IPS-NIHi11 (cell line): Measurements from ENCODE around the gene FRMPD2.
"Not testable (repeated sequence)": the region's sequence is repeated elsewhere in the genome, so short reads cannot be mapped to it uniquely, and the experiment has no call there.

Experiments
- DNase-seq: peaks from one replicate; pipeline ENCODE4 v3.0.0; 2012; ENCODE audit warnings: mixed read lengths, low spot score

The FRMPD2 gene

DNA sequence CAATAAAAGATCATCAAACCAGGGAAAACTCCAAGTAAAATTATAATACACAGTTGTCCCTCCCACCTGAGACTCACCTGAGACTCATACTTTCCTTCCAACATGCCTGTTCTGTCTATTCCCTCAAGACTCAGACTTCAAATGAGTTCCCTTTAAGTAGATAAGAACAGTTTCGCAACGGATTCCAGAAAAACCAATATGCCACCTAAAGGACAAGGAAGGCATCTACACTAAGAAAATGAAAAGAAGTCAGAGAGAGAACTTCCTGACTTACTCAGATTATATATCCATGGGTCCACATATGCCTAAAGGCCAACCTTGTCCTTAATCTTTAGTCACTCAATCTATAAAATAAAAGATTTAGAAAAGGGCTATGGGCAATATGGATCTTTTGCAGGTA is 148.9 kb downstream of the FRMPD2 start:
- not testable (repeated sequence) for DNase-seq

- DNase-seq: not testable (repeated sequence)
These were observed 151.9 kb downstream of the FRMPD2 start for GRCh38 chr10:48122618-48123017.

GRCh38 chr10:48110277-48110676 is 164.2 kb downstream of the FRMPD2 start:
- DNase-seq: not testable (repeated sequence)
